LNCaP clone FGC (cell line): ENCODE results near the gene MYPN.

Experiments
- DNase-seq: peaks from one replicate; pipeline ENCODE4 v3.0.0-alpha.2; 2011; ENCODE audit warnings: low read depth
- H3K4me3 ChIP-seq: 2 replicates; pipeline ENCODE4 v1.5.1; 2011; ENCODE audit warnings: mild to moderate bottlenecking, low read depth, low read length, control low read depth
- CTCF ChIP-seq: IDR thresholded peaks from 2 replicates; pipeline ENCODE4 v1.5.1; 2012; ENCODE audit warnings: mild to moderate bottlenecking; ENCODE audit not compliant: control insufficient read depth, insufficient read depth; ENCODE audit errors: extremely low read depth

Gene MYPN

DNA sequence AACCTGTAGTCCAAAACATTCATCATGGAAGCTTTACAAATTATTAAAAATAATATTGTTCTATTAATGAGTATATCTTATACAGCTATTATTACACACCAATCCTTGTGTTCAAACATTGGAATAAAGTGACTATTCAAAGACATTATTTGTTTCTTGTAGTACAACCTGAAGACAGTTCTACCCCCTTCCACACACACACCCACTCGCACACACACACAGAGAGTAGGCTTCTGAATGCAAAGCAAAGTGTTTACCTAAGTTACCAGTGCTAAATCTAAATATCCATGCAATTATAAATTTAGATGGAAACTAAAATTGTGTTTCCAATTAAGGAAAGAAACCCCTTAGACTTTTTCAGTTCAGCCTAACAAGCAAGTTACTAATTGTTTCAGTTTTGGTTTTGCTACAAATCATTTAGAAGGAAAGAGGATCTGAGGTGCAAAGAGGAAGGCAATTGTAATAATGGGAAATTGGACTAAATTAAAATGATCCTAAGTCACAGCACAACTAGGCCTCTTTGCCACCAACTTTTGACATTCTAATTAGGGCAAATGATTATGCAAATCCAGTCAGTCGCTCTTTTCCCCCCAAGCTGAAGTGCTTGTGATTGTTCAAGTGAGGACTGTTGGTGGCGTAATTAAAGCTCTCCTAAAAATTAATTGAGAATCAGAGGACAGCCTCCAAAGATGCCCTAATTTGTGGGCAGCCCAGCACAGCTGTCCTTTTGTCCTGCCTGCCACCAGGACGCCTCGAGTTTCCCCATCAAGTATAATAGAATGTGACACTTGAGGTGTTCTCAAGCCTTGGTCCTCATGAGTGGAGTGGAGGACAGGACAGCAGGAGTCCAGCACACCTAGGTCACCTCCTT is 142.6 kb downstream of the MYPN start:
- TF ChIP-seq CTCF, result no peak
- no peak for DNase-seq
- H3K4me3 ChIP-seq, result no peak overlapping the region

DNA sequence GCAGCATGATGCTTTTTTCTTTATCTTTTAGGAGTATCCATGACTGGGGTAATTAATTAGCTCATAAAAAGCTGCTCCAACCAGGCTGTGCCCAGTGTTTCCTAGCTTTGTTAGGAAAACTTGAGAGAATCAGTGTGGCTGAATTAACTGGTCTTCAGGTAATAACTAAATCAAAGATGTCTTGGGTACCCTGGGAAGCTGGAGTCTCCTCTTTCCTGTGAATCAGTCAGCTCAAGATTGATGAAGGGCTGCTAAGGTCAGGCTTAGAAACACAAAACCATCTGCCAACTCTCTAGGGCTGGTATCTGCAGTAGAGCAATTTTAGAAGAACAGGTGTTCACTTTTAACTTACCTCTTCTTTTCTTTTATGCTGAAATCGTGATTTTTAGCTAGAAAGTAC is 144.1 kb downstream of the MYPN start:
- no peak for TF ChIP-seq CTCF
- DNase-seq, result no peak
- no peak overlapping the region for H3K4me3 ChIP-seq

- no peak for TF ChIP-seq CTCF
- H3K4me3 ChIP-seq, result no peak overlapping the region
- no peak for DNase-seq
Observed at GRCh38 chr10:68261132-68261856, 152.0 kb downstream of the MYPN start.
